ENCODE measurements around the gene MBIP.

DNA sequence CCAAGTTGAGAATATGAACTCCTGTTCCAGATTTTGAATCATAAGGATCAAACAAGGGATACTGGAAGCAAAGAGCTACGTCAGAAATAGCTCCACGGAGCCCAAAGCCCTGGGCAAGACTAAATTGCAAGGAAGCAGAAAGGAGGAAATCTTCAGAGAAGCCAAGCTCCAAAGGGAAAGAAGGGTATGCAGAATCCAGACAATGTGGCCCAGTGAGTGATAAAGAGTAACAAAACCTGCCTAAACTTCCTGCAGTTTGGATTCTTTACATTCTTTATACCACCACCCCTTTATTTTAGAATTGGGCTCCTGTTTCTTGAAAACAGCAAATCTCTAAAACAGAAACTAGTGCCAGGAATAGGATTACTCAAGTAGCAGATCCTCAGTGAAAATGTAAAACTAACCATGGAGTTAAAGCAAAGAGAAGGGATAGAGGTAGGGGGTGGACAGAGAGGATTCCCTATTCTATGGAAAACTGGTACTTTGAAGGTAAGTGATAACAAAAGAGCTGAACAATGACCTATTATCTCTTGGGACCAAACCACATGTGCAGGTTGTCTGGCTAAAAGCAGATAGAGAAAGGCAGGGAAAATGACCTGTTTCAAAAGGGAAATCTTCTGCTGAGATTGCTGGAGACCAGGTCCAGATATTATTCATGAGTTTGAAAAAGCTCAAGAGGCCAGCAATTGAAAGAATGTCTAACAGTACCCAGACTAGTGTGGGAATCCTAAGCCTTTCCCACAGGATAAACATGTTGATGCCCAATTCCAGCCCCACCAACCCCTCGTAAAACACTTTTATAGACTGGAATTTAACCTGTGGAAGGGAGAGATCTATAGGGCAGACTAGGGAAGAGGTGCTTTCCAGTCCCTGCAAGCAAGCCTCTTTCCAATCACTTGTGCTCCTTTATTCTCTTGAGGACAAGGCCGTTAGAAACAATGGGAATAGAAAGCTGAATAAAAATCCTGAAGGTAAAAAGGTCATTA lies 24.5 kb downstream of the MBIP start:
- TF ChIP-seq, protein P1, sequence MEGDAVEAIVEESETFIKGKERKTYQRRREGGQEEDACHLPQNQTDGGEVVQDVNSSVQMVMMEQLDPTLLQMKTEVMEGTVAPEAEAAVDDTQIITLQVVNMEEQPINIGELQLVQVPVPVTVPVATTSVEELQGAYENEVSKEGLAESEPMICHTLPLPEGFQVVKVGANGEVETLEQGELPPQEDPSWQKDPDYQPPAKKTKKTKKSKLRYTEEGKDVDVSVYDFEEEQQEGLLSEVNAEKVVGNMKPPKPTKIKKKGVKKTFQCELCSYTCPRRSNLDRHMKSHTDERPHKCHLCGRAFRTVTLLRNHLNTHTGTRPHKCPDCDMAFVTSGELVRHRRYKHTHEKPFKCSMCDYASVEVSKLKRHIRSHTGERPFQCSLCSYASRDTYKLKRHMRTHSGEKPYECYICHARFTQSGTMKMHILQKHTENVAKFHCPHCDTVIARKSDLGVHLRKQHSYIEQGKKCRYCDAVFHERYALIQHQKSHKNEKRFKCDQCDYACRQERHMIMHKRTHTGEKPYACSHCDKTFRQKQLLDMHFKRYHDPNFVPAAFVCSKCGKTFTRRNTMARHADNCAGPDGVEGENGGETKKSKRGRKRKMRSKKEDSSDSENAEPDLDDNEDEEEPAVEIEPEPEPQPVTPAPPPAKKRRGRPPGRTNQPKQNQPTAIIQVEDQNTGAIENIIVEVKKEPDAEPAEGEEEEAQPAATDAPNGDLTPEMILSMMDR (IDR thresholded peaks at IDR 0.05): no peak
- TF ChIP-seq POLR2A (IDR thresholded peaks at IDR 0.05) (no peak), EP300 (IDR thresholded peaks at IDR 0.05) (no peak)

Data from gastroesophageal sphincter (tissue), 3 donors.